Right atrium auricular region (tissue), 2 donors: Measurements from ENCODE around the gene KRT2. TPM values are rescaled to one million over a fixed set of nuclear protein-coding genes. Genes with fewer than 3 reads are reported as not detected.

ENCODE experiments used
- DNase-seq: peaks from one replicate; pipeline ENCODE4 v3.0.0-alpha.2; 2019; ENCODE audit warnings: low spot score
- H3K27ac ChIP-seq, 2 donors: fragments of 200-600 bp; sonication (generic); 1 replicate in 1 of 2; 2 replicates in 1 of 2; pipeline ENCODE4 v1.5.1; 2016 to 2019
- H3K27me3 ChIP-seq, 2 donors: fragments of 200-600 bp; sonication (generic); one replicate each; pipeline versions ENCODE4 v1.5.1 to v1.6.0; 2017 to 2019
- H3K36me3 ChIP-seq: fragments of 200-600 bp; sonication (generic); one replicate; pipeline ENCODE4 v1.5.1; 2016
- H3K4me1 ChIP-seq, 2 donors: fragments of 200-600 bp; sonication (generic); one replicate each; pipeline versions ENCODE4 v1.5.1 to v1.6.0; 2017 to 2019
- H3K4me3 ChIP-seq, 2 donors: fragments of 200-600 bp; sonication (generic); 1 replicate in 1 of 2; 2 replicates in 1 of 2; pipeline ENCODE4 v1.5.1; 2017 to 2019; ENCODE audit warnings: mild to moderate bottlenecking in 1 of 2, moderate library complexity in 1 of 2
- H3K9me3 ChIP-seq, 2 donors: fragments of 200-600 bp; sonication (generic); one replicate each; pipeline ENCODE4 v1.5.1; 2019
- total RNA-seq, 2 donors: library from RNA; depleted of rRNA; stranded (reverse); fragments of >200 nt; gene quantifications; one replicate each; pipeline ENCODE4 v1.1.0, GENCODE V29; 2016
- TF ChIP-seq, protein P1 (sequence below), 2 donors: fragments of 200-600 bp; sonication (generic); IDR thresholded peaks; one replicate each; pipeline ENCODE4 v1.5.1; 2019; ENCODE audit warnings: antibody characterized with exemption in 2 of 2

Gene KRT2
- total RNA-seq, 2 donors from 2014 or later: not detected

DNA sequence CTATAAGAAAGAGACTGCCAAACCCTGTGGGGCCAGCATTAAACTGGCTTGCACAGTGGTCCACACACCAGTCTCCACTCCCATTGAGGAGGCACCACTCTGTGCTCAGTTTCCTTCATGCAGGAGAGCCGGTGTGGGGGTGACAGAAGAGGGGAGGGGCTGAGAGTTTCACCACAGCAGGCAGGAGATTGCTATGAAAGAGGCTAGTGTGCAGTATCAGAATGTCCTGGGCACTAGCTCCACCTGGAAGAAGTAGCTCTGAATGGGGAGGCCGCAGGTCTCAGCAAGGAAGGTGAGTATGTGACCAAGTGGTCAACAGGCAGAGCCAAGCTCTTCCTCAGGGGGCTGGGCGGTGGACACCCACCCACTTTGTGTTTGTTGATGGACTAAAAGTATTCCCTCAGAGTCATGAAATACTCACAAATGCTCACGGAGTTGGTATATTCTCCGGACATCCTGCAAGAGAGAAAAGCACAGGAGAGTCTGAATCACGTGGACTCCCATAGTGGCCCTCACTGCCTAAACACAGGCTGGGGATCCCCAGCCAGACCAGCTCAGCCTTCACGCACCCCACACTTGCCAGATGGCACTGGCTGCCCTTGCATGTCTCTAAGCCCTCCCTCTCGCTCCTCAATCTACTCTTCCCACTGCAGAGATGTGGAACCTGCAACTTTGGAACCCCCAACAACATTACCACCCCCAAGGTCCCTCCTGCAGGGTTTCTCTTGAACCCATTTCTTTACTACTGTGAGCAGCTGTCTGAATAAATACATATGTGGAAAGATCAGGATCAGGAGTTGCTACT is 43.0 kb downstream of the KRT2 start:
- DNase-seq: peak; percentile 21
- peaks cover 0 to 5% of the 10 kb centered on the region in 2 donors for H3K27me3 ChIP-seq

DNA sequence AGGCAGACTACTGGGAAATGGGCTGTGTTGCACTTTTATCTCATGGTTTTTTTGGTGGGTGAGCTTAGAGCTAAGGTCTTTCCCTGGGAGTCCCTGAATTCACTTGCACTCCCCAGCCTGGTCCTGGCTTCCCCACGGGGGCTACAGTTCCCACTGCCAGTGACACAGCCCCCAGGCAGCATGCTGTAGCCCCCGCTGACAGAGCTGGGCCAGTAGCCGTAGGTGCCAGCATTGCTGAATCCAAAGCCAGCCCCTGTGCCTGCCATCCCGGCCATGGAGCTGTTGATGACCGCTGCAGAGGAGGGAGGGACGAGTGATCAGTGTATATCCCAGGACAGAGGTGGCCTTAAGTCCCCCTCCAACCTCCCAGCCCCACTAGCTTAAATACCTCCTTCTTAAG is 43.9 kb downstream of the KRT2 start:
- Histone ChIP-seq H3K9me3 (no peaks in the 10 kb centered on the region), H3K4me1 (no peaks in the 10 kb centered on the region), H3K27me3 (peaks cover 0 to 5% of the 10 kb centered on the region in 2 donors), H3K4me3 (no peak overlapping the region), H3K36me3 (no peaks in the 10 kb centered on the region), H3K27ac (no peak overlapping the region)
- DNase-seq: no peak
- TF ChIP-seq, protein P1, sequence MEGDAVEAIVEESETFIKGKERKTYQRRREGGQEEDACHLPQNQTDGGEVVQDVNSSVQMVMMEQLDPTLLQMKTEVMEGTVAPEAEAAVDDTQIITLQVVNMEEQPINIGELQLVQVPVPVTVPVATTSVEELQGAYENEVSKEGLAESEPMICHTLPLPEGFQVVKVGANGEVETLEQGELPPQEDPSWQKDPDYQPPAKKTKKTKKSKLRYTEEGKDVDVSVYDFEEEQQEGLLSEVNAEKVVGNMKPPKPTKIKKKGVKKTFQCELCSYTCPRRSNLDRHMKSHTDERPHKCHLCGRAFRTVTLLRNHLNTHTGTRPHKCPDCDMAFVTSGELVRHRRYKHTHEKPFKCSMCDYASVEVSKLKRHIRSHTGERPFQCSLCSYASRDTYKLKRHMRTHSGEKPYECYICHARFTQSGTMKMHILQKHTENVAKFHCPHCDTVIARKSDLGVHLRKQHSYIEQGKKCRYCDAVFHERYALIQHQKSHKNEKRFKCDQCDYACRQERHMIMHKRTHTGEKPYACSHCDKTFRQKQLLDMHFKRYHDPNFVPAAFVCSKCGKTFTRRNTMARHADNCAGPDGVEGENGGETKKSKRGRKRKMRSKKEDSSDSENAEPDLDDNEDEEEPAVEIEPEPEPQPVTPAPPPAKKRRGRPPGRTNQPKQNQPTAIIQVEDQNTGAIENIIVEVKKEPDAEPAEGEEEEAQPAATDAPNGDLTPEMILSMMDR (IDR thresholded peaks at IDR 0.05): no peak

More for the DNA sequence above, 43.0 kb downstream of the KRT2 start:
- no peaks in the 10 kb centered on the region for H3K9me3 ChIP-seq
- no peak overlapping the region for H3K27ac ChIP-seq
- H3K4me1 ChIP-seq: no peaks in the 10 kb centered on the region
- H3K36me3 ChIP-seq: no peaks in the 10 kb centered on the region
- TF ChIP-seq, protein P1 (IDR thresholded peaks at IDR 0.05): no peak
- H3K4me3 ChIP-seq: no peak overlapping the region

DNA sequence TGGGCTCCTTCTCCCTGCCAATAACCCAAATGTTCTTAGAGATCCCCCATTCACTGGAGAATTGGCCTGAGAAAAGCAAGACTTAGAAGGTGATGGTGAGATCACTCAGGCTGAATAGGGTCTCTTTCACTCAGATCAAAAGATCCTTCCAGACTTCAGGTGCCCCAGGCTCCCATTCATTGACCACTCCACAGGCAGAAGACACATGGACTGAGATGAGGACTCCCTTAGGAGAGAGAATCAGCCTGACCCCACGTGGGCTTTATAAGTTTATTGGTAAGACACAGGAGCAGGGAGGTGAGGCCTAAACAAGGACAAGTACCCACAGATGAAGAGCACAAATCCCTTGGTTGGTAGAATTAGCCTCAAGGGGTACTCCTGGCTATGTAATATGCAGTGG is 44.7 kb downstream of the KRT2 start:
- H3K4me3 ChIP-seq: no peak overlapping the region
- no peaks in the 10 kb centered on the region for H3K36me3 ChIP-seq
- no peaks in the 10 kb centered on the region for H3K9me3 ChIP-seq
- H3K27me3 ChIP-seq: peaks cover 0 to 5% of the 10 kb centered on the region in 2 donors
- H3K4me1 ChIP-seq: no peaks in the 10 kb centered on the region
- TF ChIP-seq, protein P1 (IDR thresholded peaks at IDR 0.05): no peak
- no peak overlapping the region for H3K27ac ChIP-seq
- DNase-seq: peak; percentile 26

DNA sequence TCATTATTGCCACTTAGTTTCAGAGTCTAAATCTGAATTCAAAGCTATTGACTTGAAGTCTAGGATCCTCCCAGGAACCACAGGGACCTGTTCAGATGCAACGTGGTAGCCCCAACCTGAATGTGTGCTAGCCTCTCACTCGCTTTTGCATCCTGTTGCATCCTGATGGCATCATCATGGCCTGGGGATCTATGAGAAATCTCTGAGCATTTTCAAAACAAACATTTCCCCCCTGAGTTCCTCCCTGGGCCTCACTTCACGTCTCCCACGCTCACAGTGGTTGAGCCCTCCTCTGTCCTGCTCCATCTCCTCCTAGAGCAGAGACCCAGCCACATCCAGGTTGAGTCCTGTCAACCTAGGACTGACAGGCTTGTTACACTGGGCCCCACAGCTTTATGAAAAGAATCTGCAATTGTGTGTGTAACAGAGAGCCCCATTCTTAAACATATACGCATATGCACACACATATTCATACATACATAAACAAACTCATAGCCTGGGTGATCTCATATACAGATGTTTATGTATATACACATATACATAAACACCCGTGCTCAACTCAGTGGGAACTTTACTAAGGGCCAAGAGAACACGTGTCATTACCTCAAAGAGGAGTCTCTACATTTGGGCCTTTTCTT is 45.3 kb downstream of the KRT2 start:
- TF ChIP-seq, protein P1 (IDR thresholded peaks at IDR 0.05): no peak
- H3K27me3 ChIP-seq: peaks cover 2 to 5% of the 10 kb centered on the region in 2 donors
- no peaks in the 10 kb centered on the region for H3K4me1 ChIP-seq
- no peaks in the 10 kb centered on the region for H3K9me3 ChIP-seq
- no peak overlapping the region for H3K4me3 ChIP-seq
- H3K27ac ChIP-seq: no peak overlapping the region
- peak; percentile 38 for DNase-seq
- H3K36me3 ChIP-seq: no peaks in the 10 kb centered on the region

DNA sequence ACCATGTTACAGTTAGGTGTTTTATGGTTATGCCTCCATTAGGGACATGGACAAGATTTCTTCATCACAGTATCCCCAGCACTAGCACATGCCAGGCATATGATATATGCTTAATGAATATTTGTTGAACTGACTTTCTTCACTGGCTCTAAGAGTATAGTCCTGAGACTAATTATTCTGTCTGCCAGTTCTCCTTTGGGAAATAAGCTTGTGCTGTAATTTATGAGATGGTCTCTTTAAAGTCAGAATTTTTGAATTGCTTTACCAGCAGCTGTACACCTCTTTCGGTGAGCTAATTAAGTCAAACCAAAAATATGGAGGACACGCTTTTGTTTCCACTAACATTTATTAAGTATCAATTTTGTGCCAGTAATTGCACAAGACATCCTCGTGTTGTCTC is 45.9 kb downstream of the KRT2 start:
- Histone ChIP-seq H3K27ac (no peak overlapping the region), H3K4me1 (peaks cover 0 to 3% of the 10 kb centered on the region in 2 donors), H3K4me3 (no peak overlapping the region), H3K36me3 (no peaks in the 10 kb centered on the region), H3K27me3 (peaks cover 2 to 5% of the 10 kb centered on the region in 2 donors), H3K9me3 (no peaks in the 10 kb centered on the region)
- DNase-seq: no peak
- TF ChIP-seq, protein P1 (IDR thresholded peaks at IDR 0.05): no peak
